Activated CD8-positive, alpha-beta memory T cell treated with anti-CD3 and anti-CD28 coated beads for 24 hours (primary cell): ENCODE data around the gene SIPA1L3.
A peak's percentile ranks its signal among the peaks of the same experiment; 100 is the strongest.

ENCODE experiments used
- DNase-seq: peaks from one replicate; pipeline ENCODE4 v3.0.0-alpha.2; 2020

Gene SIPA1L3

GRCh38 chr19:38001158-38001781 is 94.3 kb downstream of the SIPA1L3 start:
- DNase-seq, result no peak

- DNase-seq, result peak; percentile 66
Observed at GRCh38 chr19:38003438-38004185, 96.6 kb downstream of the SIPA1L3 start.

DNA sequence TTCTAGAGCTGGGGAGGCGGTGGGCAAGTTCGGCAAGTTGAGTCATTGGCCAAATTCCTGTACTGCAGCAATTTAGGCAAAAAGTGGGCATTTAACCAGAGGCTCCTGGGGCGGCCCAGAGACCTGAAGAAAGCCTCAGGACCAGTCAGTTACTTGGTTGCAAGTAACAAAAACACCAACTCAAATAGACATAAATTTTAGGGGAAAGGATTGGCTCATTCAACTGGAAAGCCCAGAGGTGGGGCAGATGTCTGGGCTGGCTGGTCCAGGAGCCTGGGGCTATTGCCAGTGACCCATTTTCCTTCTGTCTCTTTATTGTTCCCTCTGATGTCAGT is 97.1 kb downstream of the SIPA1L3 start:
- no peak for DNase-seq

DNA sequence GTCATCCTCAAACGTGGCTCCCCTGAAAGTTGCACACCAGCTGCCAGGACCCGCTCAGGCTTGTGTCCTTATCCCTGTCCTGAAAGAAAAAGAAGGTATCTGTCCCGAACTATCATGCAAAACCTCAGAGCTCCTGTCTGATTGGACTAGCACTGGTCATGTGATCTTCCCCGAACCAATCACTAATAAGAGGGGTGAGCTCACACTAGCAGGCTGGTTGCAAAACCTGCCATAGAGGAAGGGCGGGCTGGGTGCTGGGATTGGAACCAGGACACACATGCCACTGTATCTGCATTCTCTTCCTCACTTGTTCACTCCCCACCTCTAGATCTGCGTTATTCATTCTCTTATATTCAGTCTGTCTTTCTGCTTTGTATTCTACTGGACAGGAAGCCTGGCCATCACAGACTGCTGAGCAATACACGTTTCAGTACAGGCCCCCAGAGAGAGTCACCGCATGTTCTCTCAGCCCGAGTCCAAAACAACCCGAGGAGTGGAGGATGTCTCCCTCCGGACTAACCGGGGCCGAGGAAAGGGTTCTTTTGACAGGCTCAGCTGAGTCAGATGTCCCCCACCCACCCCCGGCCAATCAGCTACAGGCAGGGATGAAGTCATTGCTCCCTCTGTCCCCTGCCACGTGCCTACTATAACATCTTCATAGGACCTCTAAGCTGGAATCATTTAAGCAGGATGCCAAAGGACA is 97.7 kb downstream of the SIPA1L3 start:
- DNase-seq, result no peak

GRCh38 chr19:38005224-38005614 is 98.2 kb downstream of the SIPA1L3 start:
- DNase-seq, result no peak

- DNase-seq, result no peak
Observed at GRCh38 chr19:38006361-38007045, 99.5 kb downstream of the SIPA1L3 start.

- no peak for DNase-seq
Observed at GRCh38 chr19:38009650-38010242, 102.7 kb downstream of the SIPA1L3 start.

GRCh38 chr19:38011426-38011825 is 104.4 kb downstream of the SIPA1L3 start:
- no peak for DNase-seq

GRCh38 chr19:38012290-38012689 is 105.3 kb downstream of the SIPA1L3 start:
- no peak for DNase-seq

DNA sequence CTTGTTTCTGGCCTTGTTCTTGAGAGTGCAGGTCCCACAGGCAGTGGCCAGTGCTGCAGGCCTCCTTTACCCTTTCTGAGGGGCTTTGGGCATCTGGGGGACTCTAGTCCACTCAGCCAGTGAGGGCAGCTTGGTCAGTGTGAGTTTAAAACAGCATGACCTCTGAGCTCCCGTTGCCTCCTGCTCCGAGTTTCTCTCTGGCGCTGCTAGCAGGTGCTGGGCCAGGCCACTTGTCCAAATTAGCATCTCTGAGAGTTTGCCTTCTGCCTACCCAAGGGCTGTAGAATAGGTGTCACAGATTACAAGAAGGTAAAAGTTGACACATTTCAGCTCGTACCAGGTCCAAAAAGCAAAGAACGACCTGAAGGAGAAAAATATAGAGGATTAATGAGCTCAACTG is 105.9 kb downstream of the SIPA1L3 start:
- no peak for DNase-seq

- DNase-seq, result no peak
Observed at GRCh38 chr19:38013913-38014580, 107.0 kb downstream of the SIPA1L3 start.

- DNase-seq, result no peak
Observed at GRCh38 chr19:38015216-38015615, 108.2 kb downstream of the SIPA1L3 start.

- no peak for DNase-seq
Observed at GRCh38 chr19:38015761-38016160, 108.8 kb downstream of the SIPA1L3 start.

DNA sequence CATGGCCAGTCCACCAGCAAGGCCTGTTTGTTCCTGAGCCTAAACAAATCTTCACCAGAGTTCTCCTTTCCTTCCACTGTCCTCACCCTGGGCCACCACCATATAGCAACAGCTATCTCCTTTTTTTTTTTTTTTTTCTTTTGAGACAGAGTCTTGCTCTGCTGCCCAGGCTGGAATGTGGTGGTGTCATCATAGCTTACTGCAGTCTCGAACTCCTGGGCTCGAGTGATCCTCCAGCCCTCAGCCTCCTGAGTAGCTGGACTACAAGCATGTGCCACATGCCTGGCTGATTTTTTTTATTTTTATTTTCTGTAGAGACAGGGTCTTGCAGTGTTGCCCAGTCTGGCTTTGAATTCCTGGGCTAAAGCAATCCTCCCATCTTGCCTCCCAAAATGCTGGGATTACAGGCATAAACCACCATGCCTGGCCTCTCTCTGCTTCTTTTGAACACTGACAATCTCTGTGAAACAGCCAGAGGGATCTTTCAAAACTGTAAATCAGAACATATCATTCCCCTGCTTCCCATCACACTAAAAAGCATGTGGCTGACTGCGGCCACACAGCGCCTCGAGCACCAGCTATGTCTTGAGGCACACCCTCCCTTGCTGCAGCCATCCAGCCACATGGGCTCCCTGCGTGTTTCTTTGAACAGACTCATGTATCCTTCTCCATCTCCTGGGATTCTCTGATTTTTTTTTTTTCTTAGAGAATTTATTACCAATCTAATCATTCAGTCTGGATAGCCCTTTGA is 110.6 kb downstream of the SIPA1L3 start:
- DNase-seq, result no peak

DNA sequence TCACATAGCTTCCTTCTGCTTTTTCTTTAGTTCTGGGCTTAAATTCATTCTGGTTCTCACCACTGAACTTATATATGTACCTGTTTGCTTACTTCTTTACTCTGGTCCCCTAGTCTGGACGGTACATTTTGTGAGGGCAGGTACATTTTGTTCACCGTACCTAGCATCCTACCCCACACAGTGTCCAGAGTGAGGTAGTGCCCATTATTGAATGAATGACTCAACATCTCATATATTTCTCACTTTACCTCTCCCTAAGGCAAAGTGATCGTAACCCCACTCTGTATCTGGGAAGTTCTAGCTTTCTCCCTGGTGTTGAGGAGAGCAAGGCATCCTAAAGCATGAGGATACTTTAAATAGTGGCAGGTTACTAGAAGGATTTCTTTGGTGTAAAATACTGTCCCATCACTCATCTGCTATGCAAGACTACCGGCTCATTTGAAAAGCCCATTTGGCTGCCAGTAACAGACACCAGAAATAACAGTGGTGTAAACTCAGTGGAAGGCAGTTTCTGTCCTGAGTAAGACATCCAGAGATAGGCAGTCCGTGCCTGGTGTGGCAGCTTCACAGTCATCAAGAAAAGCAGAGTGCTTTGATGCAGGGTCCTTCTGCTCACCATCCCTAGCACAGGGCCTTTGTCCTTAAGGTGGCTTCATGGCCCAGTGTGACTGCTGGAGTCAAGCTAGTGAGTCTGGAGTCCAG is 111.8 kb downstream of the SIPA1L3 start:
- no peak for DNase-seq

GRCh38 chr19:38019396-38019724 is 112.4 kb downstream of the SIPA1L3 start:
- DNase-seq, result no peak

DNA sequence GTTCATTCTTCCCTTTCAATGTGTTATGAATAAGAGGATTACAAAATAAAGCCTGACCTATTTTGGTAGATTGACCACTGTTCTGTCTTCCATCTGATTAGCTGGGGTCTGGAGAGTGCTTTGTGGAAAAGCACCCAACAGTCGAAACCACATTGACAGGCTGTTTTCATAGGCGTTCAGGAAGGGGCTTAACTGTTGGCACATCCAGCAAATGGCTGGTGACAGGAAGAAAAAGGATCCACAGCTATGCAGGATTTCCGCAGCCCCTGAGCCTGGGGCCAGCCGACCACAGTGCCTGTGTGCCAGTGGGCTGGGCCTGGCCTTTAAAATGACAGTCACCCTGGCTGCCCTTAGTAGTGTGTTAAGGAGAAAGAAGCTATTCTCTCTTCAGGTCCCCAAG is 113.3 kb downstream of the SIPA1L3 start:
- no peak for DNase-seq

DNA sequence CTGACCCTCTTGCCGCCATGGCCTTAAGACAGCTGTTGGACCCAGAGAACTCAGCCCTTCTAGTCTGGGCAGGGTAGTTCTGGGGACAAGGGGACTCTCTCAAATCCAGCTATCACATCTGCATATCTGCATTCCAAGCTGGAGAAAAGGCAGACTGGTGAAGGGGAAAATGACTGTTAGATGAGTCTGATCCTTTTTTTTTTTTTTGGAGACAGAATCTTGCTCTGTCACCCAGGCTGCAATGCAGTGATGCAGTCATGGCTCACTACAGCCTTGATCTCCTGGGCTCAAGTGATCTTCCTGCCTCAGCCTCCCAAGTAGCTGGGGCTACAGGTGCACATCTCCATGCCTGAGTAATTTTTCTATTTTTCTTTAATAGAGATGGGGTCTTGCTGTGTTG is 114.3 kb downstream of the SIPA1L3 start:
- DNase-seq, result no peak

DNA sequence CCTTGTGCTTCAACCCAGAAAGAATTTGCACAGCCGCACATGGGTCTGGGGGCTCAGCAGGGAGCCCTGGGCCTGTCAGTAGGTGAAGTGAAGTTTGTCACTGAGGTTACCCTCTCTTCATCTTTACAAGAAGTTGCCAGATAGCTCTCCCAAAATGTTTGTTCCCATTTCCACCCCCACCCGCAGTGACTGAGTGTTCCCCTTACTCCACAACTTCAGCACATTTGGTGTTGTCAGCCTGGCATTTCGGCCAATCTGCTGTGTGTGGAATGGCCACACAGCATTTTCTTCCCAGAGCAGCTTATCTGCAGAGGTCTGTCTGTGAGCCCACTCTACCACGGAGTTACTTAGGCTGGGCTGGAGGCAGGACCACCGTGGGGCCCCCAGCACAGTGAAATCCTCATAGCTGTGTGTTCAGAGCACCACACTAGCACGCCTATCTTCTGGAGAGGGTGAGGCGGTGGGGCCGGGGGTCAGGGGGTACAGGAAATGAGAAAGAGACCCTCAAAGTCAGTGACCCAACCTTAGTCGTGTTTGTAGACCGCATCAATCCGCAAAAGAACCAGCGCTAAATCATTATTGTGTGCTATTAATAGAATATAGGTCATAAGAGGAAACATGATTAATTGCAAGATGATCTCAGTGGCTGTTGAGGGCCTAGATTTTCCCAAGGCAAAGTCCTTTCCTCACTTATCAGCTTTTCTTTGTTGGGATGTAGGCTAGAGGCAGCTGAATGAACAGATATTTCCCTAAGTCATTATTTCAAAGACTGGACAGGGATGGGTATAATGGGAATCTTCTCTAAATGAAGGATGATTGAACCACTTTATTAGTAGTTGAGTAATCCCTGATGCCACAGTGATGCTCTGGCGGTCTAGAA is 116.0 kb downstream of the SIPA1L3 start:
- no peak for DNase-seq
